GM18858 (cell line): ENCODE results near the gene DCAKD.

ENCODE experiments used
- ATAC-seq: cut with Tn5 transposase; IDR thresholded peaks from one replicate; pipeline ENCODE4 v1.9.1; 2021; ENCODE audit not compliant: unreplicated experiment

The DCAKD gene

GRCh38 chr17:44977065-44977464 is 74.4 kb downstream of the DCAKD start:
- no peak for ATAC-seq

GRCh38 chr17:44976206-44976605 is 75.2 kb downstream of the DCAKD start:
- no peak for ATAC-seq
